NCI-H1092 (cell line): Measurements from ENCODE around the gene DPY19L2.
"Not testable (repeated sequence)": the region's sequence is repeated elsewhere in the genome, so short reads cannot be mapped to it uniquely, and the experiment has no call there.

ENCODE experiments used
- DNase-seq: peaks from one replicate; lab custom pipeline; 2025; lab: John Stamatoyannopoulos, UW

The DPY19L2 gene

DNA sequence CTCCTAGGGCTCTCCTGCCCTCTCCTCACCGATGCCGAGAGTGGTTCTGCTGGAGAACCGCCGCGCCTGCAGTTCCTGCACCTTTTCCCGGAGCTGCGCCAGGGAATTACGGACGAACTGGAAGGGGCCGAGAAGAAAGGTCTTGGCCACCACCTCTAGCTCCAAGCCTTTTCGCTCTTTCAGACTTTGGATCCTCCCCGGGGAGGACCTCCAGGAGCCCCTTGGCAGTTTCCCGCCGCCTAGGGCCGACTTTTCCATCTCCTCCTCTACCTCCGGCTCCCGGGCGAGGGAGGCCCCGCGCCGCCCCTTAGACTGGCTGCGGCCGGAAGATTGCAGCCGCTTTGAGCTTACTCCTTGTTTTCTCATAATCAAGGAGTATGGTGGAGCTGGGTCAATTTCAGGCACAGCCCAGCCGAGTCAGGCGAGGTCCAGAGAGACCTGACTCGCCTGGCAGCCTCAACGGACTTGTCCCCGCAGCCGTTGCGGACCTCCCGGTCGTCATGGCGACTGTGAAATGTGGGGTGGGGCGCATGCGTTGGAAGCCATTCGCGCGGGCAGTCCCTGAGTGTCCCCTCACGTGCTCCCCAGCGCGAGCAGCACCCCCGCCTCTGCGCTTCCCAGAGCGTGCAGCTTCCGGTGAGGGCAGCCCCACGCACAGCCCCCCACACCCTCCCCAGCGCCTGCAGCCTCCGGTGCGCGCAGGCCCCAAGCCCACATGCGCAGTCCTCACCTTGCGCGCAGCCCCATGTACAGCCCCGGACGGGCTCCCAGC is at the start of gene DPY19L2:
Gene DPY19L2, minus strand, starts transcription at position 466 of the 772 bp plus-strand sequence. Its CDS starts 100 bp downstream, at position 366.
- peak; percentile 87 for DNase-seq

DNA sequence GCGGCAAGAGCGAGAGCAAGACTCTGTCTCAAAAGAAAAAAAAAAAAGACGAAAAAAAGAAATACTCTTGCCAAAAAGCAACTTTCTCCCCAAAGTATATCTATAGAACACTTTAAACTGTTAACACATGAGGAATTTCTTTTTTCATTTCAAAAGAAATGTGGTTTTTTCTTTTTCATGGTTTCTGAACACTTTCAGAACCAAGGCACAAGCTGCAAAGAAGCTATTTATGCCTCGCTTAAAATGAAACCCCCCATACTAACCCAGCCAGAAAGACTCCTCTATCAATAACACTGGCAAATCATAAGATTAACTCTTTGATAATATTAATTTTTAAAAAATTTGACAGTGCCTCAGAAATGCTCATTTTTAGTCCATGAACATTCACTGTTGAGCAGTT is 48.6 kb upstream of the DPY19L2 start:
- DNase-seq: not testable (repeated sequence)

DNA sequence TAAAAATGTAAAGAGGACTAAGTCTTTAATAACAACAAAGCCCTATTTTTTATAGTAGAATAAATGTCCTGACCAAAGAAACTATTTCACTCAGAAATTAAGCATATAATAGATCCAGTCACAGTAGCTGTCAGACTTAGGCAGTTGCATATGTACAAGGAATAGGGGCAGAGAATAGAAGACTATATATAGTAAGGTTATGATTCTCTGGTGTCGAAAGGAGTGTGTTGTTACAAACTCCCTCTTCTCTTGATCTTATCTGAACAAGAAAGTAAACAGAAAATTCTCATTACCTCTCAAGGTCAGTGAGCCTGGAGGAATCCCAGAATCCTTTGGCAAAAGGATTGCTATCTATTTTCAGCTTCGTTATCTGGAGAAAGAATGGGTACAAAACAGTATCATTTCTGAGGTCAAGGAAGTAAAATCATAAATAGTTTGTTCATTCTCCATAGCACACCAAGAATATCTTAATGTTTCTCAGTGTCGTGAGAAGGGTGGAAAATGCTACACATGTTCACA is 46.9 kb upstream of the DPY19L2 start:
- not testable (repeated sequence) for DNase-seq

DNA sequence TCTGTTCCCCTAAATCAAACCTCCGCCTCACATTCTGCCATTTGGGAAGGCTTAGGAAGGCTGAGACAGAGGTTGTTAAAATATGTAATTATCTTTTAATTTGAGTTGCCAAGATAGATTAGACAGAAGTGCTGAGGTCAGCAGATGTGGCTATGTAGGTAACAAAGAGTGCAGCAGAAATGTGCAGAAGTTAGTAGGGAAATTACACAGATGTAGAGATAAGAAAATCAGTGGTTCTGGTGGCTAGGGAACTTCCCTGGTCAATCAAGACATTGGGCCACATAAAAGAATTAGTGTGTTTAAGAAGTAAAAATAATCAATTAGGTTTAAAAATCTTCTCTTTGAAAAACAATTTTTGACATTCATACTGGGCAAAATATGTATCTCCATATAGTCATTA is 46.1 kb upstream of the DPY19L2 start:
- not testable (repeated sequence) for DNase-seq

DNA sequence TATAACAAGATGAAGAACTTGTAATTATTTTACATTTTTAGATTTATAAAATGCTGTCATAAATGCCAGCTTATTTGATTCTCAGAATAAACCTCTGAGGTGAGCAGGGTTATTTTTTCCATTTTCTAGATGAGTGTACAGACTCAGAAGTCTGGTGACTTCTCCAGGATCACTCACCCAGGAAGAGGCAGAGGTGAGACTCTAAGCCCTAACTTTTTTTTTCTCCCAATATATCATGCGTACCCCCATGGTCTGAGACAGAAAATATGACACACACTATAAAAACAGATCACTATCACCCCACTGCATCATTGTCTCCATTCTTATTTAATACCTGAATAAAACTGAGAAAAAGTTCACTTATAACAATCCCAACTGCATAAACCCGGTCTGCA is 45.4 kb upstream of the DPY19L2 start:
- DNase-seq: not testable (repeated sequence)

DNA sequence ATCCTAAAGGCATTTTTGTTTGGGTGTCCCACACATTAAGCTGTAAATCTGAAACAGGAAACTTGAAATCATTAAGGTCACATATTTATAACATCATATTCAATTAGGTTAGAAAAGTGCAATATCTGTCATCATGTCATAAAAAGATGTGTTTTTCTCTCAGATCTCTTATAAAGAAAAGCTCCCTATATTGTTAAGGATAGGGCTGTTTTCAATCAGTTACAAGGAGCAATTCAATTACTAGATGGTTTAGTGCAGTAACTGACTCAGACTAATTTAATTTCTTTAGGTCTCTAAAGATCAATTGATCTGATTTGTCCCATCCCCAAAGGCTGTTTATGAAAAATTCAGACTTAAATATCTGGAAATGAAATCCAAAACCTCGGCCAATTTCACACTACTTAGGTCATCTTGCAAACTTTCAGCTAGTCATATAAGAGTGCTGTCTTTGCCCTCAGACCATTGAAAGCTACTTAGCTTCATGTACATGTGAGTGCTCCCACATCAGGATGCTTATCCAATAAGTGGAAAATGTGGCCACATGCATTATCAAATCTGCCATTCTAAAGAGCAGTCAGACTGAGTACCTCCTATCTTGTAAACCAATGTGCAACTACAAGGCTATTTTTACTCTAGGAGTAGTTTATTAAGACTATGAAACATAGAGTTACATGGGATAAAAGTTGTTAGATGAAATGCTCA is 44.8 kb upstream of the DPY19L2 start:
- not testable (repeated sequence) for DNase-seq

DNA sequence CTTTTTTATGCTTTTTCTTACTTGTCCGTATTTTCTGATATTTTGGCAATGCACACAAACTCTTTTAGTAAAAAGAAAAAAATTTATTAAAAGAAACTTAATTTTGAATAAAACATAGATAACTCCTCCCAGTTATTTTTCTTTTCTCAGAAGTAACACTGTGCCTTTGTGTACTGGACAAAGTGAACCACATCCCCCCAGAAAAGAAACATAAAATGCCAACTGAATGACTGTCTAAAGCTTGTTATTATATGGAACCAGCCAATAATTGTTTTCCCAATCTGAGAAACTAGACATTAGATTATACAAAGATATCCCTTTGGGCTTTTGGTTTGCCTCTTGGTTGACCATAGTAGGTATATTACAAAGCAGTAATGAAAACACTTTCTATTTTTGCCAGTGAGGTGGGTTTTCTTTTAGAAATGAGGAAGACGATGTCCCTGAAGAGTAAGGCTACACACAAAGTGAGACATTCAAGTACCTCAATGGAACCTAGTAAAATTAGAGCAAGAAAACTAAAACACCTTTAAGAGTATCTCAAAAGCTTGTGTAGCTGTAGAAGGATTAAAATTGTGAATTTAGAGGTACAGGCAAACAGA is 44.2 kb upstream of the DPY19L2 start:
- DNase-seq: not testable (repeated sequence)

DNA sequence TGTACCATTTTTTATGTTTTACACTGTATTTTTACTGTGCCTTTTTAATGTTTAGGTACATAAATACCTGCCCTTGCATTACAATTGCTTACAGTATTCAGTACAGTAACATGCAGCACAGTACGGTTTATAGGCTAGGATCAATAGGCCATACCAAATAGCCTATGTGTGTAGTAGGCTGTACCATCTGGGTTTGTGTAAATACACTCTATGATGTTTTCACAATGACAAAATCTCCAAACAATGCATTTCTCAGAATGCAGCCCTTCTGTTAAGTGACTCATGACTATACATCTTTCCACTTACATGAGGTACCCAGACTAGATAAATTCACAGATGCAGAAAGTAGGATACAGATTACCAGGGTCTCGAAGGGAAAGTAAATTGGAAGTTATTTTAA is 43.0 kb upstream of the DPY19L2 start:
- not testable (repeated sequence) for DNase-seq

DNA sequence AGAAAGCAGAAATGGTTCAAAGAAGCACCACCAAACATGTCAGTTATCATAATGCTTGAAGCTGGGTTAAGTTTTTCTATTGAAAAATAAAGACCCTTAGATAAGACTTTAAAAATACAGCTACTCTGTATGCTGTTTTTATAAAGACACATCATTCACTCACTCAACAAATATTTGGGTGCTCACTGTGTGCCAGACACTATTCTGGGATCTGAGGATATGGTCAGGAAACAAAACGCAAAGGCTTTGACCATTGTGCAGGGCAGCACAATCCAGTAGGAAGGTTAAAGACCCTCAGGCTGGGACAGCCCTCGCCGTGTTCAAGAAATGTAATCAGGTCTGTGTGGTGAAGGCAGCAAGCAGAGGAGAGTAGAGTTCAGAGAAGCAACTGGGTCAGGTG is 38.0 kb upstream of the DPY19L2 start:
- no peak for DNase-seq

DNA sequence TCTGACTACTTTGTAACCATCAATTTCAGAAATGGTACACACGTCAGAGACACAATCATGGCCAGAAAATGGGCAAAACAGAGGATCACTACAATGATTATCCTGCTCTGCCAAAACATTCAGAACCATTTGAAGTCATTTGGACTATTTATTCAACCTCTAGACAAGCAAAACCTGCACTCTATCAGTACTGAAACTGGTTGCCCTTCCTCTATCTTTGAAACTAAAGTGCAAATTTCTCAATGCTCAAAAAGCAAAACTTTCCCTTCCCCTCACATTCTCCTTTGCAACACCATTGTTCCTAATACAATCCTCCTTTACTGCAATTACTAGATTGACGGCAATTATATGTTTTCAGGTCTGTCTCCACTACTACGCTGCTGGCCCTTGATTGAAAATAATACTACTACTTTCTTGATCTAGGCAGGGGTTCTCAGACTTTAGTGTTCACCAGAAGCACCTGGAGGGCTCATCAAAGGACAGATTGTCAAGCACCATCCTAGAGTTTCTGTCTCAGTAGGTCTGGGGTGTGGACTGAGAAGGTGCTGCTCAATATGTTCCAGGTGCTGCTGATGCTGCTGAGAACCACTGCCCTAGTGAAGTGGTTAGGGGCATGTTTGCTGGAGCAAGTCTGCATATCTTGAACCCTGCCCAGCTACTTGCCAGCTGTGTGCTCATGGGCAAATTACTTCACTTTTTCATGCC is 31.5 kb upstream of the DPY19L2 start:
- not testable (repeated sequence) for DNase-seq

DNA sequence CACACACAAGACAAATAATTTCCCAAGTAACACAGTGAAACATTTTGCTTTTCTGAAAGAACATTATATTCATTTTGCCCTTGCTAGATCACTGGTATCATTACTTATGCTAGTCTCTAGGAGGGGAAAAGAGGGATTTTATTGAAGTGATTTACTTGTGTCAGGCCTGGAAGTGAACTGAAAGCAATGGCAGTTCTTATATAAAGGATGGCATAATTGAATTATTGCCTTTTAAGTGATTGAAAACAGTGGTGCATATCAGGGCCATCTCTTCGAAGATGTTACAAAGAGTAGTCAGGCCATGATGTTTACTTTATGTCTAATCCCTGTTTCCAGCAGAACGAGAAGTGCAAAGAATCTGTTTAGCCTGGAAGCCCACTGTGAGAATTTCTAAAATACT is 30.7 kb upstream of the DPY19L2 start:
- not testable (repeated sequence) for DNase-seq

DNA sequence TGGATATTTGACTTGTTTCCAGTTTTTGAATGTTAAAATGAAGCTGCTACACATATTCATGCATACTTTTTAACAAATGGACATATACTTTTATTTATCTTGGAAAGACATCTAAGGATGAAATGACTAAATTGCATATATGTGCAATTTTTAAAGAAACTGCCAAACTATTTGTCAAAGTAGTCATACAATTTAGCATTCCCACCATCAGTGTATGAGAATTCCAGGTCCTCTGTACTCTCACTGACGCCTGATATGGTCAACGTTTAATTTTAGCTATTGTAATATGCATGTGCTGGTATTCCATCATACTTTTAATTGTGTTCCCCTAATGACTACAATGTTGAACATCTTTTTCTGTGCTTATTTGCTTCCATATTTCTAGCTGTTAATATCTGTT is 22.5 kb upstream of the DPY19L2 start:
- DNase-seq: not testable (repeated sequence)

DNA sequence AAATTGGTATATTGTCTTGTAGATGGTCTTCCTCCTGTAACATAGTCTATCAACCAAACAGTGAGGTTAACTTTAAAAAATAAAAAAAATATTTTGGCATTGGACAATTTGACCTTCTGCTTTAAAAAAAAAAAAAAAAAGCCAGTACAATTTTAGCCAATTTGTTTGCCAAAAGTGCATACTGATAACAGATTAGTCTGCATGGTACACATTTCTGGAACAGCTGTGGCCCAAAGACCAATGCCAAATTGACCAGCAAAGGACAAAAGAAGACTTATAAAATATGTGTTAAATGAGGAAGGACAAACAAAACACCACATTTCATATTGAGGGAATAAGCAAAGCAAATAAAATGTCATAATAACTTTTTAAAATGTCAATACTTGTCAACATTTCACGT is 20.8 kb upstream of the DPY19L2 start:
- not testable (repeated sequence) for DNase-seq

DNA sequence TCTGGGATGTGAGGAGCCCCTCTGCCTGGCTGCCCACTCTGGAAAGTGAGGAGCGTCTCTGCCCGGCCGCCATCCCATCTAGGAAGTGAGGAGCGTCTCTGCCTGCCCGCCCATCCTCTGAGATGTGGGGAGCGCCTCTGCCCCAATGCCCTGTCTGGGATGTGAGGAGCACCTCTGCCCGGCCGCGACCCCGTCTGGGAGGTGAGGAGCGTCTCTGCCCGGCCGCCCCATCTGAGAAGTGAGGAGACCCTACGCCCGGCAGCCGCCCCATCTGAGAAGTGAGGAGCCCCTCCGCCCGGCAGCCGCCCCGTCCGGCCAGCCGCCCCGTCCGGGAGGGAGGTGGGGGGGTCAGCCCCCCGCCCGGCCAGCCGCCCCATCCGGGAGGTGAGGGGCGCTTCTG is 18.3 kb upstream of the DPY19L2 start:
- DNase-seq: not testable (repeated sequence)

DNA sequence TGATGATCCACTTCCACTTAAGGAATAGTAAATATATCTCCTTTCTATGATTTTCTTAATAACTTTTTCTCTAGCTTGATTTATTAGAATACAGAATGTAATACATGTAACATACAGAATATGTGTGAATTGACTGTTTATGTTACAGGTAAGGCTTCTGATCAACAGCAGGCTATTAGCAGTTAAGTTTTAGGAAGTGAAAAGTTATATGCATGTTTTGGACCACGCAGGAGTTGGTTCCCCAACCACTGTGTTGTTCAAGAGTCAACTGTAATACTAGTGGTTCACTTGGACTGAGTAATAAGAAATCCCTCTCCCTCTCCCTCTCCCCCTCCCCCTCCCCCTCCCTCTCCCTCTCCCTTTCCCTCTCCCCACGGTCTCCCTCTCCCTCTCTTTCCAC is 17.5 kb upstream of the DPY19L2 start:
- not testable (repeated sequence) for DNase-seq

DNA sequence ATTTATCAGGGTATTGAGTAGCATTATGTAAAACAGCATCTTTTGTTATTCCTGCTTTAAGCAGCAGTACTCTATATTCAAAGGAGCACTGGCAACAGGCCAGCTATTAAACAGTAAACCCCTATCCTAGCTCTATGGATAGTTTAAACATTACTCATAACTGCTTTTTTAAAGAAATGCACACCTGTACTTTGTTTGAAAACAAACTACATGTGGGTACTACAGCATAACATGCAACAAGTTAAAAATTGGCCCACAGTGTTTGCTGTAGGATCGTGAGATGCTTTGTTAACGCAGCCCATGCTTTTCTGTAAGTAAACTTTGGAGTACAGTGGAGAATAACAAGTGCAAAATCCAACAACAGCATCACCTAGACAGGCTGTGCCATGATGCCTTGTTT is 14.3 kb upstream of the DPY19L2 start:
- DNase-seq: not testable (repeated sequence)

DNA sequence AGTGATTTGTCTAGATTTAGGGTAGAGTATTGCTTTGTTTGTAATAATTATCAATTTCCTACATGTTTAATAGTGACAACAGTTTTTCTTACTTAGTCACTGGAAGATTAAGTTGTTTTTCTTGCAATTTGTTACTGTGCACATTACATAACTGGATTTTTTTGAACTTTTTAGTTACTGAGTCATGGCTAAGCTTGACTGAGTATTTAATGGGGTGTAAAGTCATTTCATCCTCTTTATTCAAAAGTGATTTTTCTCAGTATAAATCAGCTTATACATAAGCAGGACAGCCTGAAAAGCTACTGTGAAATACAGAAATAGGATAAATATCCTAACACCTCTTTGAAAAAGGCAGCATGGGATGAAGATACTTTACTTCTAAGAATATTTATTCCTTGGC is 12.5 kb upstream of the DPY19L2 start:
- DNase-seq: not testable (repeated sequence)

DNA sequence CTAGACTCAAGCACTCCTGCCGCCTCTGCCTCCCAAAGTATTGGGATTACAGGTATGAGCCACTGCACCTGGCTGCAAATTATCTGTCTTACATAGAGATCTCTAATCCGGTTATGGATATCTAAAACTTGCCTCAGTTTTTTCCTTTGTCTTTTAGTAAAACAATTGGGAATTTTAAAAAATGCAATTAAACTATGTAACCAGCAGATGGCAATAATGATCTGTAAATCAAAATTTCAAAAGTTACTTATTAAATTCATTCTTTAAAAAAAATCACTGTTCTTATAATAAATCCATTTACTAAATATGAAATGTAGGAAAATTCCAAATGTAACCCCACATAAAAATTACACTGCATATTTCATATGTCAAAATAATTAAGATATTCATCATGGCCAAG is 4.3 kb upstream of the DPY19L2 start:
- DNase-seq: not testable (repeated sequence)

DNA sequence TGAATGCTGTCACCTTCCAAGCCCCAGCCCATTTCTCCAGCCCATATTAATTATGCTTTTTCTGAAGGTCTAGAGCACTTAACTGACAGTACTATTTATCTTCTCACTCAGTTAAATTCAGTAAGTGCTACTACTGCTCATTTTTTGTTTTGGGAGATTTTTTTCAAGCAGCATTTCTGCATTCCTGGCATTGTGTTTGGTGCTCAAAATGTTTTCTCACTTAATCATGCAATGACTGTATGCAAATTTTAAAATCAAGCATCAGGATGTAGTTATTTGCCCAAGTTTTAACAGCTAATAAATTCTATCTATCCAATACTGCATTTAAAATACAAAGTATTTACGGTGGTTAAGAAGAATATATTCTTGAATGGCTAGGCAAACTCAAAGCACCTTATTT is 1.6 kb upstream of the DPY19L2 start:
- DNase-seq: not testable (repeated sequence)

DNA sequence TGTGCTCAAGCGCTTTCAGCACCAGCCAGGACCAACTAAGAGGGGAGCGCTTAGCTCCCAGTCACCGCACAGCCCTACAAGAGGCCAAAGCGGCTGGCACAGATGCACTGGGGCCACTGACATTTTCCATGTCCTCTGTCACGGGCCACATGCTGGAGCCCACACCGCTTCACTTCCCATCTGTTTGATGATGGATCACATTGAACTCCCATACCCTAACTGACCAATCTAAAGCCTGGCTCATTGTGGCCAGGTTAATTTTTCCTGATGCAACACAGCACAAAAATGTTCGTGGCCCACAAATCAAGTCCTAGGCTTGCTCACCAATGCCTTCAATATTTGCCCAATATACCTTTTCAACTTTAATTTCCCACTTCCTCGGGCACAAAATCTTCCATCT is 1.1 kb upstream of the DPY19L2 start:
- DNase-seq: not testable (repeated sequence)

DNA sequence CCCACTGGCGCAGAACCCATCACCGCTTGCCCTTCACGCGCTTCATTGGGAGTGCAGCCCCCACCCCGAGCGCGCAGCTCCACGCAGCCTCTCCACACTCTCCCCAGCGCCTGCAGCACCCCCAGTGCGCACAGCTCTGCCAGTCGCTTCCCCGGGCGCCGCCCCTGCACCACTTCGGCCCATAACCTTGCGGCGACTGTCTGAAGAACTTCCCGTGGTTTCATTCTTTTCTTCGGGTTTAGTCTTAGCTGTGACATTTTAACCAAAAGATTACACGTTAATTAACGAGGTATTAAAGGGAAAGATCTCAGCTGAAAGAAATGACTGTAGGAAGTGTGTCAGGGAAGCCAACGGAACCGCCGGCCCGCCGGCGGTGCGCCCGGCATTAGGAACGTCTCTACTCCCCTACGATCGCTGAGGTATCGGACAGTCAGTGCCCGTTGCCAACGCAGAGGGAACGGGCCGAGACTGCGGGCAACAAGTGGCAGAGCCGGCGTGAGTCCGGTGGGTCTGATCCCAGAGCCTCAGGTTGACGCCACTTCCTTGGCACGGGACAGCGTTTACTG is 590 bp upstream of the DPY19L2 start:
- DNase-seq: not testable (repeated sequence)

DNA sequence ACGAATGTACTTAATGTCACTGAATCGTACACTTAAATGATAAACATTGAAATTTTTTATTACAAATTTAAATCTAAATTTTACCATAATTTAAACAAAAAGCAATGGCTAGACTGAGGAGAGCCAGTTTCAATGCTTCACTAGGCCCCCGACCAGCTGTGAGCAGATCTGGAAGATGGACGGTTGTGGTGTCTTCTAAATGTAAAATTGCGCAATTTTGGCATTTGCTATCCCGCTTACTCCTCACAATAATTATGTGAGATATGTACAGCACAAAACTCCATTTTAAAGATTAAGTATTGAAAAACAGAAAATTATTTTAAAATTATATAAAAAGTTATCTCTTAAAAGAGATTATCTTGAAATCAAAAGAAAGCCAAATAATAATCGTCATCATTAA is 5.3 kb downstream of the DPY19L2 start:
- not testable (repeated sequence) for DNase-seq
